ENCODE data around the gene THUMPD3. TPM values are rescaled to one million over a fixed set of nuclear protein-coding genes. Genes with fewer than 3 reads are reported as not detected.

THUMPD3 gene
- total RNA-seq, 3 donors from 2014 or later = 22.2 to 36.4 (median 25.2) TPM

- no peak for DNase-seq (ENCODE audit: low spot score in 2 of 2)
- intact Hi-C loops (cut with DNase I; ENCODE audit: low total_unique reads) = no loop called here
- TF ChIP-seq POLR2AphosphoS5 (IDR thresholded peaks at IDR 0.05) (no peak), POLR2A (IDR thresholded peaks at IDR 0.05) (no peak), CTCF (IDR thresholded peaks at IDR 0.05) (no peak)
- Histone ChIP-seq H3K9me3 (no peaks in the 10 kb centered on the region), H3K4me1 (peaks cover 0 to 5% of the 10 kb centered on the region in 2 donors), H3K27me3 (no peaks in the 10 kb centered on the region), H3K27ac (peak overlapping the region; percentile 8 to 10), H3K36me3 (no peaks in the 10 kb centered on the region), H3K4me3 (no peak overlapping the region)
Measured at GRCh38 chr3:9409981-9410854, 47.4 kb downstream of the THUMPD3 start.

GRCh38 chr3:9411302-9411701, 48.4 kb downstream of the THUMPD3 start:
- H3K4me1 ChIP-seq = peaks cover 0 to 5% of the 10 kb centered on the region in 2 donors
- no peaks in the 10 kb centered on the region for H3K9me3 ChIP-seq
- H3K27me3 ChIP-seq = no peaks in the 10 kb centered on the region
- no peaks in the 10 kb centered on the region for H3K36me3 ChIP-seq
- intact Hi-C loops (cut with DNase I; ENCODE audit: low total_unique reads) = no loop called here
- no peak for TF ChIP-seq POLR2AphosphoS5 (IDR thresholded peaks at IDR 0.05)
- TF ChIP-seq POLR2A (IDR thresholded peaks at IDR 0.05) = no peak
- TF ChIP-seq CTCF (IDR thresholded peaks at IDR 0.05) = no peak
- H3K27ac ChIP-seq = peak overlapping the region in 1 of 2 donors; percentile 3
- DNase-seq (ENCODE audit: low spot score in 2 of 2) = no peak
- no peak overlapping the region for H3K4me3 ChIP-seq

GRCh38 chr3:9412293-9412692, 49.4 kb downstream of the THUMPD3 start:
- Histone ChIP-seq H3K27ac (no peak overlapping the region), H3K4me3 (no peak overlapping the region), H3K4me1 (peaks cover 0 to 5% of the 10 kb centered on the region in 2 donors), H3K36me3 (no peaks in the 10 kb centered on the region), H3K9me3 (no peaks in the 10 kb centered on the region), H3K27me3 (no peaks in the 10 kb centered on the region)
- intact Hi-C loops (cut with DNase I; ENCODE audit: low total_unique reads) = no loop called here
- no peak for TF ChIP-seq POLR2AphosphoS5 (IDR thresholded peaks at IDR 0.05)
- no peak for TF ChIP-seq POLR2A (IDR thresholded peaks at IDR 0.05)
- no peak for TF ChIP-seq CTCF (IDR thresholded peaks at IDR 0.05)
- DNase-seq (ENCODE audit: low spot score in 2 of 2) = no peak

- Histone ChIP-seq H3K4me3 (no peak overlapping the region), H3K27me3 (no peaks in the 10 kb centered on the region), H3K36me3 (no peaks in the 10 kb centered on the region), H3K4me1 (peaks cover 0 to 5% of the 10 kb centered on the region in 2 donors), H3K27ac (no peak overlapping the region), H3K9me3 (no peaks in the 10 kb centered on the region)
- TF ChIP-seq POLR2AphosphoS5 (IDR thresholded peaks at IDR 0.05) = no peak
- no peak for TF ChIP-seq CTCF (IDR thresholded peaks at IDR 0.05)
- TF ChIP-seq POLR2A (IDR thresholded peaks at IDR 0.05) = no peak
- intact Hi-C loops (cut with DNase I; ENCODE audit: low total_unique reads) = no loop called here
- no peak for DNase-seq (ENCODE audit: low spot score in 2 of 2)
Measured at GRCh38 chr3:9414826-9415225, 52.0 kb downstream of the THUMPD3 start.

GRCh38 chr3:9415485-9416138, 52.8 kb downstream of the THUMPD3 start:
- Histone ChIP-seq H3K4me1 (peaks cover 0 to 5% of the 10 kb centered on the region in 2 donors), H3K27ac (no peak overlapping the region), H3K9me3 (no peaks in the 10 kb centered on the region), H3K36me3 (no peaks in the 10 kb centered on the region), H3K27me3 (no peaks in the 10 kb centered on the region), H3K4me3 (no peak overlapping the region)
- DNase-seq (ENCODE audit: low spot score in 2 of 2) = no peak
- TF ChIP-seq POLR2AphosphoS5 (IDR thresholded peaks at IDR 0.05) (no peak), CTCF (IDR thresholded peaks at IDR 0.05) (no peak), POLR2A (IDR thresholded peaks at IDR 0.05) (no peak)
- intact Hi-C loops (cut with DNase I; ENCODE audit: low total_unique reads) = no loop called here

All from breast epithelium (tissue), 4 donors.